Mesothelial cell of epicardium (in vitro differentiated cells): ENCODE results near the gene BRSK2. TPM values are rescaled to one million over a fixed set of nuclear protein-coding genes. Genes with fewer than 3 reads are reported as not detected.
"Not testable (repeated sequence)": the region's sequence is repeated elsewhere in the genome, so short reads cannot be mapped to it uniquely, and the experiment has no call there.

Experiments
- DNase-seq, 2 experiments: peaks; one replicate each; pipeline ENCODE4 v3.0.0; 2021; ENCODE audit warnings: low spot score in 2 of 2; ENCODE audit not compliant: unreplicated experiment in 2 of 2
- H3K27ac Mint-ChIP-seq: 2 replicates; pipeline ENCODE4 v1.8.0; 2021; ENCODE audit warnings: mixed read lengths
- H3K27me3 Mint-ChIP-seq: 2 replicates; pipeline ENCODE4 v1.8.0; 2021; ENCODE audit warnings: low read depth, mixed read lengths
- H3K36me3 Mint-ChIP-seq: 2 replicates; pipeline ENCODE4 v1.8.0; 2021; ENCODE audit warnings: mixed read lengths
- H3K4me1 Mint-ChIP-seq: 2 replicates; pipeline ENCODE4 v1.8.0; 2021; ENCODE audit warnings: mixed read lengths
- H3K4me3 Mint-ChIP-seq: 2 replicates; pipeline ENCODE4 v1.8.0; 2021; ENCODE audit warnings: mild to moderate bottlenecking, moderate library complexity, mixed read lengths
- H3K9me3 Mint-ChIP-seq: 2 replicates; pipeline ENCODE4 v1.8.0; 2021; ENCODE audit warnings: mixed read lengths
- CTCF ChIP-seq: fragments of 200-600 bp; sonication (generic); IDR thresholded peaks from one replicate; pipeline ENCODE4 v1.5.0; 2021; ENCODE audit warnings: antibody characterized with exemption; ENCODE audit not compliant: unreplicated experiment
- total RNA-seq: library from RNA; stranded (reverse); gene quantifications from 3 replicates; pipeline ENCODE4 v1.2.1, GENCODE V29; 2021

Gene BRSK2
- total RNA-seq, 1 donor from 2014 or later: 4.9 TPM

- H3K4me1 Mint-ChIP-seq: no peaks in the 10 kb centered on the region
- no peak for DNase-seq
- no peak overlapping the region for H3K27ac Mint-ChIP-seq
- H3K36me3 Mint-ChIP-seq: peaks cover 10% of the 10 kb centered on the region
- no peak overlapping the region for H3K4me3 Mint-ChIP-seq
- peaks cover 1% of the 10 kb centered on the region for H3K27me3 Mint-ChIP-seq
- H3K9me3 Mint-ChIP-seq: peaks cover 8% of the 10 kb centered on the region
- TF ChIP-seq CTCF: no peak
Measured at GRCh38 chr11:1419811-1420210, 30.1 kb downstream of the BRSK2 start.

DNA sequence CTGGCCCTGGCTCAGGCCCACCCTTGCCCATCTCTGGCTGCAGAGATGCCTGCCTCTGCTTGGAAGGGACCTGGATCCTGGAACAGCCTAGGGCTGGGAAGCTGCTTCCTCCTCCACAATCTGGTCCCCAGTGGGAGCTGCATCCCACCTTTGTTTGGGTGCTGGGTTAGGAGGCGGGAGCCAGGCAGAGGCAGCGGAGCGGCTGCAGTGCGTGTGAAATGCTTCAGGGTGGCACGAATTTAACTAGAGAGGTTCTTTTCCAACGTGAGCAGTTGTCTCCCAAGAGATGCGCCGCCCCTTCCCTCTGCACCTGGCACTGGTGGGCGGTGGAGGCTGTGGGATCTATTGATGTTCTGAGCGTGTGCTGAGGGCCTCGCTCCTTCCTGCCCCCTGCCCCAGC is 31.6 kb downstream of the BRSK2 start:
- Mint-ChIP-seq H3K4me1 (no peaks in the 10 kb centered on the region), H3K4me3 (no peak overlapping the region), H3K36me3 (peaks cover 10% of the 10 kb centered on the region), H3K27me3 (peaks cover 1% of the 10 kb centered on the region), H3K9me3 (peaks cover 7% of the 10 kb centered on the region), H3K27ac (no peak overlapping the region)
- DNase-seq: no peak
- TF ChIP-seq CTCF: no peak

DNA sequence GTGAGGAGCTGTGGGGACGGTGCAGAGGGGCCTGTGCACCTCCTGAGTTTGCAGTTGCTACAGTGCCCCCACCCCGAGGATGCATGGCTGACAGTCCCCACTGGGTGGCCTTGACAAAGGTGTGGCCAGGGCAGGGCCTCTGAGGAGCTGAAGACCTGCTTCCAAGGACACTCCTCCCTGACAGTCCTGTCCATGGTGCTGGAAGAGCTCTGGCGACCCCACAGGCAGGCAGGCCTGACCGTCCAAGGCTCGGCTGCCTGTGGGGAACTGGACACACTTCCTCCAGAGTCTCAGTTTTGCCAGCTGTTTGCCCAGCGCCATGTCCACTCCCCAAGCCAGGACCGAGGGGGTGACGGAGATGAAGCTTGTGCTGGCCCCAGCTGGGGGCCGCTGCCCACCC is 32.7 kb downstream of the BRSK2 start:
- no peak overlapping the region for H3K27ac Mint-ChIP-seq
- H3K36me3 Mint-ChIP-seq: peaks cover 5% of the 10 kb centered on the region
- DNase-seq: no peak
- TF ChIP-seq CTCF: no peak
- H3K9me3 Mint-ChIP-seq: peaks cover 7% of the 10 kb centered on the region
- no peak overlapping the region for H3K4me3 Mint-ChIP-seq
- no peaks in the 10 kb centered on the region for H3K4me1 Mint-ChIP-seq
- peaks cover 1% of the 10 kb centered on the region for H3K27me3 Mint-ChIP-seq

DNA sequence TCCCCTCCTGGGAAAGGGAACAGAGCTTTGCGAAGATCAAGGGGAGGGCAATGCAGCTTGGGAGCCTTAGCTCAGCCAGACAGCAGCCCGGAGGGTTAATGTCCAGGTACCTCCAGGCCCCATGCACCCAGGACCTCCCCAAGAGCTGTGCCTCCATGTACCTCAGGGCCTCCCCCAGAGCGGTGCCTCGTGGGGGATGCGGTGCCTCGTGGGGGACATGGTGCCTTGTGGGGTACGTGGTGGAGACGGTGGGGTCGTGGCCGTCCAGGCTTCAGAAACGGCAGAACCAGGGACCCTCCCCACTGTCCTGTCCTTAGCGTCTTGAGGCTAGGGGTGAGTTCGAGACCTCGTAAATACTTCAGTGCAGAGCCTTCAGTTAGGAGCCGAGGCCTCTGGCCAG is 33.2 kb downstream of the BRSK2 start:
- no peak overlapping the region for H3K4me3 Mint-ChIP-seq
- no peak overlapping the region for H3K27ac Mint-ChIP-seq
- no peaks in the 10 kb centered on the region for H3K4me1 Mint-ChIP-seq
- peaks cover 5% of the 10 kb centered on the region for H3K36me3 Mint-ChIP-seq
- TF ChIP-seq CTCF: no peak
- no peak for DNase-seq
- peaks cover 7% of the 10 kb centered on the region for H3K9me3 Mint-ChIP-seq
- peaks cover 1% of the 10 kb centered on the region for H3K27me3 Mint-ChIP-seq

GRCh38 chr11:1423406-1423805 is 33.7 kb downstream of the BRSK2 start:
- not testable (repeated sequence) for H3K27ac Mint-ChIP-seq

DNA sequence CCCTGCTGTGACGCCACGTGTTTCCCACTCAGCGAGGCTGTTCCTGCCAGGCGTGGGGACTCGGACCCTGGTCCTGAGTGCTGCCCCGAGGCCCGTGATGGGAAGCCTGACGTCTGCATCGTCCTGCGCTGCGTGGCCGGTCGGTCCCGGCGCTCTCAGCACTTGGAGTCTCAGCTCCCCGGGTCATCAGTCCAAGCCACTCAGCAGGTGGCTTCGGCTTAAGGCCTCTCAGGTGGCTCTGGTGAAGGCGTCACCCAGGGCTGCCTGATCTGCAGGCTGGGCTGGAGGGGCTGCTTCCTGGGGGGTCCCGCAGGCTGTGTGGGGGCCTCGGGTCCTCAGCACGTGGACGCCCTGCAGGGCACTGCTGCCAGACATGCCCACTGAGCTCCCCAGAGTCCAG is 35.3 kb downstream of the BRSK2 start:
- H3K9me3 Mint-ChIP-seq: no peaks in the 10 kb centered on the region
- no peaks in the 10 kb centered on the region for H3K36me3 Mint-ChIP-seq
- H3K4me1 Mint-ChIP-seq: no peaks in the 10 kb centered on the region
- TF ChIP-seq CTCF: no peak
- no peak overlapping the region for H3K27ac Mint-ChIP-seq
- DNase-seq: no peak
- no peaks in the 10 kb centered on the region for H3K27me3 Mint-ChIP-seq
- no peak overlapping the region for H3K4me3 Mint-ChIP-seq

More at GRCh38 chr11:1423406-1423805, 33.7 kb downstream of the BRSK2 start:
- not testable (repeated sequence) for H3K9me3 Mint-ChIP-seq, H3K27me3 Mint-ChIP-seq, DNase-seq, H3K4me3 Mint-ChIP-seq, H3K4me1 Mint-ChIP-seq, H3K36me3 Mint-ChIP-seq
